NCI-H1694 (cell line): Measurements from ENCODE around the gene HOXA11.

ENCODE experiments used
- DNase-seq: peaks from one replicate; lab custom pipeline; 2025; lab: John Stamatoyannopoulos, UW

The HOXA11 gene

GRCh38 chr7:27169658-27170425 is 15.2 kb downstream of the HOXA11 start:
- DNase-seq, result no peak

- DNase-seq, result peak; percentile 66
These were observed 16.6 kb downstream of the HOXA11 start for GRCh38 chr7:27168265-27168947.

- DNase-seq, result no peak
These were observed 17.1 kb downstream of the HOXA11 start for GRCh38 chr7:27167916-27168264.

- peak; percentile 54 for DNase-seq
These were observed 18.2 kb downstream of the HOXA11 start for GRCh38 chr7:27166531-27167505.

GRCh38 chr7:27165996-27166530 is 19.0 kb downstream of the HOXA11 start:
- DNase-seq, result no peak

GRCh38 chr7:27165089-27165995 is 19.7 kb downstream of the HOXA11 start, which contains the start of gene HOXA9:
HOXA9 (minus strand) TSS chr7:27165537; CDS start chr7:27165457, 80 bp downstream.
- DNase-seq, result no peak

- no peak for DNase-seq
These were observed 20.5 kb downstream of the HOXA11 start for GRCh38 chr7:27164367-27165088.

- DNase-seq, result no peak
These were observed 21.0 kb downstream of the HOXA11 start for GRCh38 chr7:27164045-27164366.

- no peak for DNase-seq
These were observed 21.6 kb downstream of the HOXA11 start for GRCh38 chr7:27163288-27164044.

GRCh38 chr7:27162561-27163287 is 22.3 kb downstream of the HOXA11 start:
- no peak for DNase-seq

GRCh38 chr7:27161721-27162560 is 23.1 kb downstream of the HOXA11 start:
- no peak for DNase-seq

- no peak for DNase-seq
These were observed 23.8 kb downstream of the HOXA11 start for GRCh38 chr7:27161214-27161720.

GRCh38 chr7:27160546-27161213 is 24.4 kb downstream of the HOXA11 start:
- peak; percentile 70 for DNase-seq

- no peak for DNase-seq
These were observed 24.9 kb downstream of the HOXA11 start for GRCh38 chr7:27160145-27160545.

GRCh38 chr7:27159266-27160144 is 25.5 kb downstream of the HOXA11 start:
- no peak for DNase-seq
